ENCODE measurements around the gene CLEC4F. TPM values are rescaled to one million over a fixed set of nuclear protein-coding genes. Genes with fewer than 3 reads are reported as not detected.

CLEC4F gene
- total and polyA plus RNA-seq, 10 of the 15 experiments (the other 5 are each of a cell fraction or from before 2014, with no cell fraction given) = 0.03 TPM; not detected in 9

- no TSS peak for BruUV-seq (replicated peaks)
- no peak for DNase-seq (ENCODE audit: low read depth, low spot score)
- Histone ChIP-seq H3K4me3 (no peak overlapping the region), H3K36me3 (ENCODE audit: control insufficient read depth in 2 of 2, insufficient read depth in 2 of 2, low read length in 1 of 2) (no peaks in the 10 kb centered on the region), H3K27ac (ENCODE audit: control insufficient read depth, insufficient read depth) (no peak overlapping the region), H3K9me3 (replicated peaks; ENCODE audit: control insufficient read depth, insufficient read depth, low read length) (no peaks in the 10 kb centered on the region), H2AFZ (ENCODE audit: control insufficient read depth, low read depth, low read length) (no peak overlapping the region), H3K27me3 (replicated peaks in 1 of 2; ENCODE audit: control insufficient read depth in 2 of 2, insufficient read depth in 2 of 2, low read length in 1 of 2) (peaks cover 0 to 6% of the 10 kb centered on the region in 2 experiments; a peak in 2 of 4 replicates), H3K4me2 (ENCODE audit: control insufficient read depth, insufficient read depth) (no peak overlapping the region), H3K4me1 (ENCODE audit: control insufficient read depth, insufficient read depth, low read length) (no peaks in the 10 kb centered on the region), H3K79me2 (ENCODE audit: control insufficient read depth, insufficient read depth, low read length) (no peaks in the 10 kb centered on the region), H3K9ac (ENCODE audit: control insufficient read depth, insufficient read depth, low read length) (no peak overlapping the region), H4K20me1 (ENCODE audit: control insufficient read depth, insufficient read depth) (no peaks in the 10 kb centered on the region)
- ChIA-PET SMC1A (ENCODE audit: uncharacterized antibody, unreplicated experiment) (no interaction called here), CTCF (no interaction called here), POLR2A (no interaction called here), RAD21 (ENCODE audit: unreplicated experiment) (no interaction called here)
- FAIRE-seq = no peak
- WGBS (ENCODE audit: insufficient coverage, insufficient replicate concordance, low lambda C conversion rate, missing lambda C conversion rate) = 15% methylated on average over 5 of the region's 5 CpGs
- in situ Hi-C loops (cut with MboI) = no loop called here
- ATAC-seq = no peak
- TF ChIP-seq ZNF274 (IDR thresholded peaks at IDR 0.05; ENCODE audit: insufficient read depth, insufficient read length) = no peak
- TF ChIP-seq POLR2AphosphoS5 (IDR thresholded peaks at IDR 0.05; ENCODE audit: low read length) = no peak
- intact Hi-C loops (cut with micrococcal nuclease; ENCODE audit: unreplicated experiment) = no loop called here
Measured at GRCh38 chr2:70823249-70823648, 2.9 kb upstream of the CLEC4F start.

- no TSS peak for BruUV-seq (replicated peaks)
- no peak overlapping the region for H3K4me3 ChIP-seq
- RAD21 ChIA-PET (ENCODE audit: unreplicated experiment) = no interaction called here
- TF ChIP-seq EGR1 (IDR thresholded peaks at IDR 0.05; ENCODE audit: borderline replicate concordance in 1 of 2, low read depth in 2 of 2, low read length in 2 of 2) (no peak), ZZZ3 (IDR thresholded peaks at IDR 0.05; ENCODE audit: control insufficient read depth, insufficient read length, low read depth) (no peak), SP1 (IDR thresholded peaks at IDR 0.05; ENCODE audit: low read depth, low read length) (no peak), TBL1XR1 (IDR thresholded peaks at IDR 0.05; ENCODE audit: low read depth, low read length) (no peak)
- TF ChIP-seq, protein P1, sequence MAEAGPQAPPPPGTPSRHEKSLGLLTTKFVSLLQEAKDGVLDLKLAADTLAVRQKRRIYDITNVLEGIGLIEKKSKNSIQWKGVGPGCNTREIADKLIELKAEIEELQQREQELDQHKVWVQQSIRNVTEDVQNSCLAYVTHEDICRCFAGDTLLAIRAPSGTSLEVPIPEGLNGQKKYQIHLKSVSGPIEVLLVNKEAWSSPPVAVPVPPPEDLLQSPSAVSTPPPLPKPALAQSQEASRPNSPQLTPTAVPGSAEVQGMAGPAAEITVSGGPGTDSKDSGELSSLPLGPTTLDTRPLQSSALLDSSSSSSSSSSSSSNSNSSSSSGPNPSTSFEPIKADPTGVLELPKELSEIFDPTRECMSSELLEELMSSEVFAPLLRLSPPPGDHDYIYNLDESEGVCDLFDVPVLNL (IDR thresholded peaks at IDR 0.05; ENCODE audit: low read depth, low read length) = no peak
- TF ChIP-seq, protein P2, sequence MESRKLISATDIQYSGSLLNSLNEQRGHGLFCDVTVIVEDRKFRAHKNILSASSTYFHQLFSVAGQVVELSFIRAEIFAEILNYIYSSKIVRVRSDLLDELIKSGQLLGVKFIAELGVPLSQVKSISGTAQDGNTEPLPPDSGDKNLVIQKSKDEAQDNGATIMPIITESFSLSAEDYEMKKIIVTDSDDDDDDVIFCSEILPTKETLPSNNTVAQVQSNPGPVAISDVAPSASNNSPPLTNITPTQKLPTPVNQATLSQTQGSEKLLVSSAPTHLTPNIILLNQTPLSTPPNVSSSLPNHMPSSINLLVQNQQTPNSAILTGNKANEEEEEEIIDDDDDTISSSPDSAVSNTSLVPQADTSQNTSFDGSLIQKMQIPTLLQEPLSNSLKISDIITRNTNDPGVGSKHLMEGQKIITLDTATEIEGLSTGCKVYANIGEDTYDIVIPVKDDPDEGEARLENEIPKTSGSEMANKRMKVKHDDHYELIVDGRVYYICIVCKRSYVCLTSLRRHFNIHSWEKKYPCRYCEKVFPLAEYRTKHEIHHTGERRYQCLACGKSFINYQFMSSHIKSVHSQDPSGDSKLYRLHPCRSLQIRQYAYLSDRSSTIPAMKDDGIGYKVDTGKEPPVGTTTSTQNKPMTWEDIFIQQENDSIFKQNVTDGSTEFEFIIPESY (IDR thresholded peaks at IDR 0.05) = no peak
- DNase-seq (ENCODE audit: low read depth, low spot score) = no peak
- H3K4me1 ChIP-seq (ENCODE audit: control insufficient read depth, insufficient read depth, low read length) = no peaks in the 10 kb centered on the region
- in situ Hi-C loops (cut with MboI) (no loop called here), intact Hi-C loops (cut with micrococcal nuclease; ENCODE audit: unreplicated experiment) (no loop called here)
- no peak overlapping the region for H2AFZ ChIP-seq (ENCODE audit: control insufficient read depth, low read depth, low read length)
- FAIRE-seq = no peak
- ATAC-seq = no peak
- WGBS (ENCODE audit: insufficient coverage, insufficient replicate concordance, low lambda C conversion rate, missing lambda C conversion rate) = 23% methylated on average over 8 of the region's 8 CpGs
- no peak overlapping the region for H3K4me2 ChIP-seq (ENCODE audit: control insufficient read depth, insufficient read depth)
- H3K9me3 ChIP-seq (replicated peaks; ENCODE audit: control insufficient read depth, insufficient read depth, low read length) = no peaks in the 10 kb centered on the region
- no peak overlapping the region for H3K27ac ChIP-seq (ENCODE audit: control insufficient read depth, insufficient read depth)
- no peaks in the 10 kb centered on the region for H3K36me3 ChIP-seq (ENCODE audit: control insufficient read depth in 2 of 2, insufficient read depth in 2 of 2, low read length in 1 of 2)
- SMC1A ChIA-PET (ENCODE audit: uncharacterized antibody, unreplicated experiment) = no interaction called here
- peaks cover 0 to 5% of the 10 kb centered on the region in 2 experiments; a peak in 2 of 4 replicates for H3K27me3 ChIP-seq (replicated peaks in 1 of 2; ENCODE audit: control insufficient read depth in 2 of 2, insufficient read depth in 2 of 2, low read length in 1 of 2)
- POLR2A ChIA-PET = no interaction called here
- no peak overlapping the region for H3K9ac ChIP-seq (ENCODE audit: control insufficient read depth, insufficient read depth, low read length)
- CTCF ChIA-PET = no interaction called here
- H4K20me1 ChIP-seq (ENCODE audit: control insufficient read depth, insufficient read depth) = no peaks in the 10 kb centered on the region
- no peaks in the 10 kb centered on the region for H3K79me2 ChIP-seq (ENCODE audit: control insufficient read depth, insufficient read depth, low read length)
Measured at GRCh38 chr2:70822843-70823242, 2.4 kb upstream of the CLEC4F start.
